Motor neuron (in vitro differentiated cells): Measurements from ENCODE around the gene RGS12. TPM values are rescaled to one million over a fixed set of nuclear protein-coding genes. Genes with fewer than 3 reads are reported as not detected.
"Not testable (repeated sequence)": the region's sequence is repeated elsewhere in the genome, so short reads cannot be mapped to it uniquely, and the experiment has no call there.

Experiments used
- ATAC-seq, 8 experiments: fragments of 200-7000 bp; cut with Tn5 transposase; replicated peaks in 6 of 8; 2 replicates each; pipeline ENCODE4 v1.8.0; 2021; ENCODE audit warnings: mild to moderate bottlenecking in 8 of 8, moderate library complexity in 8 of 8
- H3K27ac ChIP-seq, 2 donors: fragments of 250-450 bp; sonication (Bioruptor Pico); 2 replicates each; pipeline ENCODE4 v1.9.0; 2021; ENCODE audit warnings: antibody characterized with exemption in 2 of 2, mild to moderate bottlenecking in 2 of 2, moderate library complexity in 1 of 2
- H3K4me1 ChIP-seq, 2 donors: fragments of 250-450 bp; sonication (Bioruptor Pico); replicated peaks in 1 of 2; 2 replicates each; pipeline ENCODE4 v1.6.1; 2021; ENCODE audit warnings: antibody characterized with exemption in 2 of 2, mild to moderate bottlenecking in 2 of 2, moderate library complexity in 1 of 2
- H3K4me3 ChIP-seq, 5 donors: fragments of 250-450 bp; sonication (Bioruptor Pico); 2 replicates each; pipeline ENCODE4 v1.9.0; 2021; ENCODE audit warnings: antibody characterized with exemption in 5 of 5, mild to moderate bottlenecking in 5 of 5, moderate library complexity in 4 of 5
- WGBS, 10 experiments: fragments of 450-650 bp; shearing (Covaris generic); methylation state at CpG; one replicate each; pipeline ENCODE4 v1.0.0; 2022; 5-methylcytosine and 5-hydroxymethylcytosine counted together
- in situ Hi-C, 9 experiments: fragments of 400-800 bp; cut with MboI; loops; one replicate each; pipeline ENCODE4 v1.15.0; 2021; ENCODE audit warnings: low sequenced_read_pairs in 9 of 9, low pct_unique_long_range_greater_than_20kb in 2 of 9; ENCODE audit not compliant: unreplicated experiment in 9 of 9
- total RNA-seq, 8 experiments: library from RNA; unstranded; fragments of 300-600 nt; gene quantifications; 2 replicates each; pipeline versions ENCODE4 v1.2.3 to v1.2.4, GENCODE V29; 2022

Gene RGS12
- total RNA-seq, 8 experiments from 2014 or later, result 11.8 to 38.3 (median 26.2) TPM

GRCh38 chr4:3300882-3301281, 8.1 kb downstream of the RGS12 start:
- in situ Hi-C loops, H3K27ac ChIP-seq, H3K4me3 ChIP-seq, ATAC-seq: not testable (repeated sequence)
- WGBS, 10 experiments, result 79 to 100% (median 96%) methylated on average over 1 to 5 of the region's 15 CpGs; no CpG with 5 or more reads in 5 of the 10 experiments
- peaks cover 48 to 77% of the 10 kb centered on the region in 2 donors for H3K4me1 ChIP-seq

- no peak overlapping the region for H3K4me3 ChIP-seq
- in situ Hi-C loops, result no loop called here
- WGBS, 10 experiments, result 83 to 100% (median 97%) methylated on average over 1 to 3 of the region's 15 CpGs; no CpG with 5 or more reads in 6 of the 10 experiments
- no peak for ATAC-seq
- peaks cover 55 to 82% of the 10 kb centered on the region in 2 donors for H3K4me1 ChIP-seq
- H3K27ac ChIP-seq, result no peak overlapping the region
These were observed 8.8 kb downstream of the RGS12 start for GRCh38 chr4:3301450-3302172.

- H3K27ac ChIP-seq, result no peak overlapping the region
- H3K4me3 ChIP-seq, result no peak overlapping the region
- no peak for ATAC-seq
- WGBS, 10 experiments, result 80 to 100% (median 85%) methylated on average over 2 to 5 of the region's 17 CpGs; no CpG with 5 or more reads in 2 of the 10 experiments
- H3K4me1 ChIP-seq, result peaks cover 57 to 77% of the 10 kb centered on the region in 2 donors
- in situ Hi-C loops, result no loop called here
These were observed 9.5 kb downstream of the RGS12 start for GRCh38 chr4:3302173-3302785.

GRCh38 chr4:3302786-3303564, 10.2 kb downstream of the RGS12 start:
- ATAC-seq, result no peak
- H3K4me1 ChIP-seq, result peaks cover 57 to 74% of the 10 kb centered on the region in 2 donors
- H3K4me3 ChIP-seq, result no peak overlapping the region
- WGBS, 10 experiments, result 73 to 92% (median 83%) methylated on average over 2 to 7 of the region's 16 CpGs; no CpG with 5 or more reads in 6 of the 10 experiments
- H3K27ac ChIP-seq, result peak overlapping the region in 1 of 2 donors; percentile 76
- in situ Hi-C loops, result no loop called here

- in situ Hi-C loops, result no loop called here
- Histone ChIP-seq H3K4me3 (no peak overlapping the region), H3K4me1 (peaks cover 57 to 74% of the 10 kb centered on the region in 2 donors), H3K27ac (peak overlapping the region in 1 of 2 donors; percentile 76)
- peak in 1 of 8 experiments; percentile 3 for ATAC-seq
- WGBS, 10 experiments, result 57 to 100% (median 83%) methylated on average over 1 to 2 of the region's 2 CpGs; no CpG with 5 or more reads in 5 of the 10 experiments
These were observed 10.7 kb downstream of the RGS12 start for GRCh38 chr4:3303565-3303824.

- peak overlapping the region; percentile 15 to 76 for H3K27ac ChIP-seq
- in situ Hi-C loops, result no loop called here
- H3K4me1 ChIP-seq, result peaks cover 52 to 70% of the 10 kb centered on the region in 2 donors
- WGBS, 10 experiments, result 15 to 54% (median 41%) methylated on average over 2 to 12 of the region's 15 CpGs; no CpG with 5 or more reads in 2 of the 10 experiments
- no peak overlapping the region for H3K4me3 ChIP-seq
- ATAC-seq, result peak in 7 of 8 experiments; percentile 26 to 71 (median 41)
These were observed 11.3 kb downstream of the RGS12 start for GRCh38 chr4:3303923-3304710.

GRCh38 chr4:3304831-3305609, 12.2 kb downstream of the RGS12 start:
- peaks cover 43 to 61% of the 10 kb centered on the region in 2 donors for H3K4me1 ChIP-seq
- peak; percentile 62 to 92 (median 73) for ATAC-seq

GRCh38 chr4:3305610-3306371, 13.0 kb downstream of the RGS12 start:
- H3K4me3 ChIP-seq, result no peak overlapping the region
- peak in 5 of 8 experiments; percentile 19 to 52 (median 34) for ATAC-seq
- peaks cover 41 to 53% of the 10 kb centered on the region in 2 donors for H3K4me1 ChIP-seq
- WGBS, 10 experiments, result 0 to 79% (median 73%) methylated on average over 1 to 6 of the region's 9 CpGs; no CpG with 5 or more reads in 5 of the 10 experiments
- in situ Hi-C loops, result no loop called here
- H3K27ac ChIP-seq, result peak overlapping the region; percentile 74 to 76

More at GRCh38 chr4:3304831-3305609, 12.2 kb downstream of the RGS12 start:
- Histone ChIP-seq H3K27ac (peak overlapping the region; percentile 15 to 76), H3K4me3 (no peak overlapping the region)
- 0 to 100% (median 77%) methylated on average over 2 to 22 of the region's 25 CpGs; no CpG with 5 or more reads in 1 of the 10 experiments for WGBS, 10 experiments
- in situ Hi-C loops, result no loop called here

- WGBS, 10 experiments, result 84% methylated on average over 3 of the region's 8 CpGs; no CpG with 5 or more reads in 9 of the 10 experiments
- ATAC-seq, result no peak
- Histone ChIP-seq H3K4me3 (no peak overlapping the region), H3K27ac (no peak overlapping the region), H3K4me1 (peaks cover 43 to 56% of the 10 kb centered on the region in 2 donors)
- in situ Hi-C loops, result no loop called here
These were observed 13.6 kb downstream of the RGS12 start for GRCh38 chr4:3306450-3306849.

GRCh38 chr4:3307060-3307459, 14.2 kb downstream of the RGS12 start:
- peaks cover 43 to 58% of the 10 kb centered on the region in 2 donors for H3K4me1 ChIP-seq
- in situ Hi-C loops, result no loop called here

GRCh38 chr4:3307486-3307885, 14.7 kb downstream of the RGS12 start:
- Histone ChIP-seq H3K27ac (no peak overlapping the region), H3K4me3 (no peak overlapping the region), H3K4me1 (peaks cover 43 to 55% of the 10 kb centered on the region in 2 donors)
- in situ Hi-C loops, result no loop called here
- WGBS, 10 experiments, result 87 to 100% (median 92%) methylated on average over 1 to 12 of the region's 12 CpGs; no CpG with 5 or more reads in 3 of the 10 experiments
- no peak for ATAC-seq

More at GRCh38 chr4:3307060-3307459, 14.2 kb downstream of the RGS12 start:
- 80 to 100% (median 98%) methylated on average over 2 to 9 of the region's 20 CpGs; no CpG with 5 or more reads in 5 of the 10 experiments for WGBS, 10 experiments
- Histone ChIP-seq H3K4me3 (no peak overlapping the region), H3K27ac (no peak overlapping the region)
- ATAC-seq, result no peak
